ENCODE measurements around the gene PTPRD. TPM values are rescaled to one million over a fixed set of nuclear protein-coding genes. Genes with fewer than 3 reads are reported as not detected.
"Not testable (repeated sequence)": the region's sequence is repeated elsewhere in the genome, so short reads cannot be mapped to it uniquely, and the experiment has no call there.

The PTPRD gene
- total RNA-seq, 1 donor from 2014 or later: 15.6 TPM

DNA sequence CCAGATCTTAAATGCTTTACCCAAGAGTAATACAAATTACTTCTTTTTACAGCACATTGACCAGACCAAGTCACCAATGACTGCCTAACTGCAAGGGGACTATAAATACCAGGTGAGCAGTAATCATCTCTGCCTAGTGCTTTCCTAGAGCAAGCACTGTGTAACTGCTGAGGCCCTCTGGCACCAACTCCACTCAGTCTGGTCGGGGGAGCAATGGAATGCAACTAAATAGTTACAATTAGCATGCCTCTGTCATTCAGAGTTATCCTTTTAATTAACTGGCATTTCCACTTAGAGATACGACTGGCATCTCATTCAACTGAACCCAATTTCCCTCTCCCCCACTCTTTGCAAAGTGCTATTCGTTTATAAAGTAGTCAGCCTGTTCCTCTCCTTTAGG lies 1504.2 kb downstream of the PTPRD start:
- no peaks in the 10 kb centered on the region for H3K4me1 ChIP-seq
- H3K9me3 ChIP-seq (replicated peaks): no peaks in the 10 kb centered on the region
- no peaks in the 10 kb centered on the region for H3K36me3 ChIP-seq
- no peaks in the 10 kb centered on the region for H3K27me3 ChIP-seq (ENCODE audit: low read depth)
- H3K27ac ChIP-seq (replicated peaks): no peak overlapping the region
- no peak for DNase-seq
- TF ChIP-seq CTCF (IDR thresholded peaks at IDR 0.05; ENCODE audit: borderline replicate concordance): no peak
- intact Hi-C loops (cut with micrococcal nuclease): no loop called here
- no peak overlapping the region for H3K4me3 ChIP-seq

GRCh38 chr9:9102295-9102694 lies 1510.5 kb downstream of the PTPRD start:
- no peak for TF ChIP-seq CTCF (IDR thresholded peaks at IDR 0.05; ENCODE audit: borderline replicate concordance)
- Histone ChIP-seq H3K4me3 (no peak overlapping the region), H3K36me3 (no peaks in the 10 kb centered on the region), H3K4me1 (no peaks in the 10 kb centered on the region), H3K27me3 (ENCODE audit: low read depth) (no peaks in the 10 kb centered on the region), H3K9me3 (replicated peaks) (no peaks in the 10 kb centered on the region), H3K27ac (replicated peaks) (no peak overlapping the region)
- intact Hi-C loops (cut with micrococcal nuclease): no loop called here
- no peak for DNase-seq

DNA sequence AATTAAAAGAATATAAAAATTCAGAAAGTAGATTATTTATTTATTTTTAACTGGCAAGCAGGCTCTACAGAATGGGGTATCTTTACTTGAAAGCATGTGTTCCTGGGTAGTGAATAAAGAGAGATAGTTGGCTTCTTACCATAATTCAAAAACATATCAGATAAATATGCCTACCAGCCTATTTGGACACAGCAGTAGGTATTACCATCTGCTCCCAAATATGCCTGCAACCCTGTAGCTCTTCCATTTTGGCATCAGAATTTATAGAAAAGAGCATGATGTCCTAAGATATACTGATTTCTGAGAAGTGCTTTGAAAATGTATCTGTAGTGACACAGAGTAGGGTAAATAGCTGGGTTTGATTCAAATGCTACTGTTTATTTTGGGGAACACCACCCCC lies 1512.7 kb downstream of the PTPRD start:
- Histone ChIP-seq H3K27me3 (ENCODE audit: low read depth) (no peaks in the 10 kb centered on the region), H3K4me3 (no peak overlapping the region), H3K27ac (replicated peaks) (no peak overlapping the region), H3K36me3 (no peaks in the 10 kb centered on the region), H3K4me1 (no peaks in the 10 kb centered on the region), H3K9me3 (replicated peaks) (peaks cover 6% of the 10 kb centered on the region)
- TF ChIP-seq CTCF (IDR thresholded peaks at IDR 0.05; ENCODE audit: borderline replicate concordance): no peak
- intact Hi-C loops (cut with micrococcal nuclease): no loop called here
- DNase-seq: no peak

GRCh38 chr9:9099646-9100045 lies 1513.2 kb downstream of the PTPRD start:
- Histone ChIP-seq H3K4me1 (no peaks in the 10 kb centered on the region), H3K36me3 (no peaks in the 10 kb centered on the region), H3K4me3 (no peak overlapping the region), H3K9me3 (replicated peaks) (peaks cover 7% of the 10 kb centered on the region), H3K27ac (replicated peaks) (no peak overlapping the region), H3K27me3 (ENCODE audit: low read depth) (no peaks in the 10 kb centered on the region)
- no peak for DNase-seq
- no peak for TF ChIP-seq CTCF (IDR thresholded peaks at IDR 0.05; ENCODE audit: borderline replicate concordance)
- intact Hi-C loops (cut with micrococcal nuclease): no loop called here

DNA sequence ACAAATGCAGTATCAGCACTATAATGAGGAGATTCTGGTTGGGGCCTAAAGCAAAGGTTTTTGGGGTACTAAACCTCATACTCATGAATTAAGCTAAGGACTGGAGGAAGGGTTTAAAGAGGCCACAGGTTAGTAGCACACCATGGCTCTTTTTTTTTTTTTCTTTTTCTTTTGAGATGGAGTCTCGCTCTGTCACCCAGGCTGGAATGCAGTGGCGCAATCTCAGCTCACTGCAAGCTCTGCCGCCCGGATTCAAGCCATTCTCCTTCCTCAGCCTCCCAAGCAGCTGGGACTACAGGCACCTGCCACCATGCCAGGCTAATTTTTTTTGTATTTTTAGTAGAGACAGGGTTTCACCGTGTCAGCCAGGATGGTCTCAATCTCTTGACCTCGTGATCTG lies 1515.5 kb downstream of the PTPRD start:
- peaks cover 26% of the 10 kb centered on the region for H3K9me3 ChIP-seq (replicated peaks)
- H3K4me1 ChIP-seq; intact Hi-C loops (cut with micrococcal nuclease); DNase-seq; H3K27ac ChIP-seq (replicated peaks); H3K27me3 ChIP-seq (ENCODE audit: low read depth); H3K36me3 ChIP-seq; H3K4me3 ChIP-seq: not testable (repeated sequence)

DNA sequence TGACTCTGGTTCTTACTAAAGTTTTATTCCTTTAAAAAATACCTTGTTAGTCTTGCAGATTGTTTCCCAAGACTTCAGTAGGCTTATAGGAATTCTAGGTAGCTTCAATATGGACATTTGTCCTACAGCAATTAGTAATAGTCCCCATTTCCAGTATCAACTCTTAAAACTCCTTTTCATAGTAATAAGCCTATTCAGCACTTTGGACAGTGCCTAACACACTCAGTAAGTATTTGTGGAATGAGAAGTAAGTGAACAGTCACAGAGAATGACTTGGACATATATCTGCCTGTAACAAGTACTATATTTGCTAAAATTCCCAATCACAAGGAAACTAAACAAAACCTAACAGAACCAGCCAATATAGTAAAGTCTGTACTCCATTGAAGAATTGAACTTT lies 1521.4 kb downstream of the PTPRD start:
- intact Hi-C loops (cut with micrococcal nuclease): no loop called here
- no peaks in the 10 kb centered on the region for H3K36me3 ChIP-seq
- no peaks in the 10 kb centered on the region for H3K27me3 ChIP-seq (ENCODE audit: low read depth)
- no peak for TF ChIP-seq CTCF (IDR thresholded peaks at IDR 0.05; ENCODE audit: borderline replicate concordance)
- H3K27ac ChIP-seq (replicated peaks): no peak overlapping the region
- H3K4me1 ChIP-seq: no peaks in the 10 kb centered on the region
- H3K4me3 ChIP-seq: no peak overlapping the region
- DNase-seq: no peak
- peaks cover 26% of the 10 kb centered on the region for H3K9me3 ChIP-seq (replicated peaks)
